ENCODE data around the gene TRIM41.

Gene TRIM41

GRCh38 chr5:181236471-181236870, 13.4 kb downstream of the TRIM41 start:
- H3K4me3 ChIP-seq (ENCODE audit: low read depth, low read length) = no peak overlapping the region
- no peak for TF ChIP-seq MAX (IDR thresholded peaks at IDR 0.05; ENCODE audit: low read depth, low read length)
- TF ChIP-seq POLR2A (IDR thresholded peaks at IDR 0.05; ENCODE audit: extremely low read depth, insufficient read length) = no peak
- TF ChIP-seq, protein P1, sequence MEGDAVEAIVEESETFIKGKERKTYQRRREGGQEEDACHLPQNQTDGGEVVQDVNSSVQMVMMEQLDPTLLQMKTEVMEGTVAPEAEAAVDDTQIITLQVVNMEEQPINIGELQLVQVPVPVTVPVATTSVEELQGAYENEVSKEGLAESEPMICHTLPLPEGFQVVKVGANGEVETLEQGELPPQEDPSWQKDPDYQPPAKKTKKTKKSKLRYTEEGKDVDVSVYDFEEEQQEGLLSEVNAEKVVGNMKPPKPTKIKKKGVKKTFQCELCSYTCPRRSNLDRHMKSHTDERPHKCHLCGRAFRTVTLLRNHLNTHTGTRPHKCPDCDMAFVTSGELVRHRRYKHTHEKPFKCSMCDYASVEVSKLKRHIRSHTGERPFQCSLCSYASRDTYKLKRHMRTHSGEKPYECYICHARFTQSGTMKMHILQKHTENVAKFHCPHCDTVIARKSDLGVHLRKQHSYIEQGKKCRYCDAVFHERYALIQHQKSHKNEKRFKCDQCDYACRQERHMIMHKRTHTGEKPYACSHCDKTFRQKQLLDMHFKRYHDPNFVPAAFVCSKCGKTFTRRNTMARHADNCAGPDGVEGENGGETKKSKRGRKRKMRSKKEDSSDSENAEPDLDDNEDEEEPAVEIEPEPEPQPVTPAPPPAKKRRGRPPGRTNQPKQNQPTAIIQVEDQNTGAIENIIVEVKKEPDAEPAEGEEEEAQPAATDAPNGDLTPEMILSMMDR (IDR thresholded peaks at IDR 0.05; ENCODE audit: low read depth, low read length) = no peak
- peak; percentile 12 for DNase-seq (ENCODE audit: low read depth)

DNA sequence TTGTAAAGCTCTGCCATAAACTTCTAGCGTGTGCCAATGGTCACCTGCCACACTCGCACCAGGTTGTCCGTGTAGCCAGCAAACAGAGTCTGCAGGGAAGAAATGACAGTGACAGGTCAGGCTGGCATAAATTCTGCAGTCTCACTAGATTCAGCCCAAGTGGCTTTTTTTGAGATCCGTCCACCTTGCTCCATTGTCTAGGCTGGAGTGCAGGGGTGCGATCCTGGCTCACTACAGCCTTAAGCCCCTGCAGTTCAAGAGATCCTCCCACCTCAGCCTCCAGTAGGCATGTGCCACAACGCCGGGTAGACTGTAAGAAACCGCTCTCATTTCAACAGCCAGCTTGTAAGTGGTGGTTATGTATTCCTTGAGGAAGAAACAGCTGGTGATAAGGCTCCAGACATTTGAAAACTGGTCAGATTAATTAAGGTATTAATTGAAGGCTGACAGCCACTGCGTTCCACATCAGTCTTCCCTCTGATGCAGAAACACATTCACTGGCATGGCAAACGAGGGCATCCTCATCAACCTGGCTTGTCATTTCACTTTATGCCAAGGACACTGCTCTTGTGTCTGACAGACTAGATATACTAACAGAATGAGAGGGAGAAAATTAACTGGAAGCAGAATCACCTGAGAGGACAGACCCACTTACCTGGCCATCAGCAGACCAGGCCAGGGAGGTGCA, 14.0 kb downstream of the TRIM41 start:
- no peak overlapping the region for H3K4me3 ChIP-seq (ENCODE audit: low read depth, low read length)
- DNase-seq (ENCODE audit: low read depth) = peak; percentile 16
- TF ChIP-seq POLR2A (IDR thresholded peaks at IDR 0.05; ENCODE audit: extremely low read depth, insufficient read length) = no peak
- no peak for TF ChIP-seq MAX (IDR thresholded peaks at IDR 0.05; ENCODE audit: low read depth, low read length)
- no peak for TF ChIP-seq MYC (IDR thresholded peaks at IDR 0.05; ENCODE audit: low read depth, low read length)
- TF ChIP-seq, protein P1 (IDR thresholded peaks at IDR 0.05; ENCODE audit: low read depth, low read length) = no peak

DNA sequence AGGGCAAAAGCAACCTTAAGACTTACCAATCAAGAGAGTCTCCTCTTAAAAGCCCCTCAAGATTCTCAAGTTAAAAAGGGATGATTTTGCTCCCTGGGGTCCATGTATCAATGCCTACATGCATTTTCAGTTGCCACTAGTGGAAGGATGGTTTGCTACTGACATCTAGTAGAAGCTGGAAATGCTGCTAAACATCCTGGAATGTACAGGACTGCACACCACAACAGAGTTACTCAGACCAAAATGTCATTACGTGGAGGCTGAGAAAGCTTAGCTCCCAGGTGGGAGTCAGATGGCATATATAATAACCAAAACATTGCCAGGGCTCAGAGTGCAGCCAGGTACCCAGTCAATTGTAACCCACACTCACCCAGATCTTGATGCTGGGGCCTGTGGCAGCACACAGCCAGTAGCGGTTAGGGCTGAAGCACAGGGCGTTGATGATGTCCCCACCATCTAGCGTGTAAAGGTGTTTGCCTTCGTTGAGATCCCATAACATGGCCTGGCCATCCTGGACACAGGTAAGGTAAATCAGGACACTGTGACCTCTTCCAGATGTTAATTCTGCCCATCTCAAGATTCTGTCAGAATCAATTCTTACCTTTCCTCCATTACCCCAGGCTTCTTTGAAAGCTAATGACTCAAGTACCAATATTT, 14.8 kb downstream of the TRIM41 start:
- H3K4me3 ChIP-seq (ENCODE audit: low read depth, low read length) = no peak overlapping the region
- TF ChIP-seq MYC (IDR thresholded peaks at IDR 0.05; ENCODE audit: low read depth, low read length) (no peak), POLR2A (IDR thresholded peaks at IDR 0.05; ENCODE audit: extremely low read depth, insufficient read length) (peak; percentile 14), MAX (IDR thresholded peaks at IDR 0.05; ENCODE audit: low read depth, low read length) (no peak)
- TF ChIP-seq, protein P1 (IDR thresholded peaks at IDR 0.05; ENCODE audit: low read depth, low read length) = no peak
- DNase-seq (ENCODE audit: low read depth) = no peak

DNA sequence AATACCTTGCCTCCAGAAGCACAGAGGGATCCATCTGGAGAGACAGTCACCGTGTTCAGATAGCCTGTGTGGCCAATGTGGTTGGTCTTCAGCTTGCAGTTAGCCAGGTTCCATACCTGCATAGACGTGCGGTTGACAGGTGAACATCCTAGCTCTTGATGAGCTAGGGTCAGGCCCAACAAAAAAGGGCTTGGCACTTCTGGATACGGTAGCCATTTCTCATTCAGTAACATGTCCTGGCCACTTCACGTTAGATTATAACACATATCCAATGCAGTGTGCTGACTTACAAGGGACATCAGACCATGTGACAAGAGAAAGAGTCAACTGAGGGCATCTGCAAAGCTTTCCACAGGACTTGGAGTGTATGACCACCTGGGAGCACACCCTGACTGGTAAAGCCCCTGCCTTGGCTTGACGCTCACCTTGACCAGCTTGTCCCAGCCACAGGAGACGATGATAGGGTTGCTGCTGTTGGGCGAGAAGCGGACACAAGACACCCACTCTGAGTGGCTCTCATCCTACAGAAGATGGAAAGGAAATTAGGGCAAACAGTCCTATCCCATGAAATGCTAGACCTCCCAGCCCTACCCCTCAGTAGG, 16.1 kb downstream of the TRIM41 start:
- H3K4me3 ChIP-seq (ENCODE audit: low read depth, low read length) = peak overlapping the region; percentile 39
- DNase-seq (ENCODE audit: low read depth) = no peak
- TF ChIP-seq POLR2A (IDR thresholded peaks at IDR 0.05; ENCODE audit: extremely low read depth, insufficient read length) = no peak
- TF ChIP-seq, protein P1 (IDR thresholded peaks at IDR 0.05; ENCODE audit: low read depth, low read length) = no peak
- TF ChIP-seq MYC (IDR thresholded peaks at IDR 0.05; ENCODE audit: low read depth, low read length) = no peak
- no peak for TF ChIP-seq MAX (IDR thresholded peaks at IDR 0.05; ENCODE audit: low read depth, low read length)

GRCh38 chr5:181241393-181241975, 18.4 kb downstream of the TRIM41 start:
- peak; percentile 87 for DNase-seq (ENCODE audit: low read depth)
- H3K4me3 ChIP-seq (ENCODE audit: low read depth, low read length) = peak overlapping the region; percentile 97
- TF ChIP-seq MYC (IDR thresholded peaks at IDR 0.05; ENCODE audit: low read depth, low read length) (peak; percentile 72; the same call in 1 of the 2 replicates), MAX (IDR thresholded peaks at IDR 0.05; ENCODE audit: low read depth, low read length) (peak; percentile 65), POLR2A (IDR thresholded peaks at IDR 0.05; ENCODE audit: extremely low read depth, insufficient read length) (no peak)
- TF ChIP-seq, protein P1 (IDR thresholded peaks at IDR 0.05; ENCODE audit: low read depth, low read length) = no peak

Data from NB4 (cell line).